ENCODE results near the gene MEGF11.

GRCh38 chr15:65912235-65912634, 341.3 kb downstream of the MEGF11 start:
- no peak for TF ChIP-seq CTCF (conservative IDR thresholded peaks at IDR 0.05 in 1 of 2, IDR thresholded peaks at IDR 0.05 in 1 of 2; ENCODE audit: low read depth in 1 of 2, low read length in 2 of 2)
- TF ChIP-seq EZH2 (IDR thresholded peaks at IDR 0.05; ENCODE audit: low read length, missing control alignments) = no peak
